OCI-LY1 (cell line): ENCODE measurements around the gene GPN1.

ENCODE experiments used
- H2AFZ ChIP-seq: fragments of 200-600 bp; sonication (generic), shearing (Covaris generic); 2 replicates; pipeline ENCODE4 v1.6.0; 2014; ENCODE audit warnings: antibody characterized with exemption, mild to moderate bottlenecking, low read length
- H3F3A ChIP-seq: fragments of 200-600 bp; sonication (generic), shearing (Covaris generic); 2 replicates; pipeline ENCODE4 v1.6.0; 2014; ENCODE audit warnings: mild to moderate bottlenecking, antibody characterized with exemption, low read length, moderate library complexity; ENCODE audit not compliant: insufficient read depth
- H3K27ac ChIP-seq: fragments of 200-600 bp; sonication (generic); 2 replicates; pipeline ENCODE4 v1.5.1; 2014; ENCODE audit warnings: low read length, mixed run types, mild to moderate bottlenecking, low read depth; ENCODE audit not compliant: poor library complexity, severe bottlenecking
- H3K27me3 ChIP-seq: fragments of 200-600 bp; sonication (generic); 2 replicates; pipeline ENCODE4 v1.6.0; 2014; ENCODE audit warnings: antibody characterized with exemption, mild to moderate bottlenecking, low read length, moderate library complexity; ENCODE audit not compliant: insufficient read depth
- H3K36me3 ChIP-seq: fragments of 200-600 bp; sonication (generic); 2 replicates; pipeline ENCODE4 v1.6.1; 2014; ENCODE audit warnings: mild to moderate bottlenecking, antibody characterized with exemption, low read length, moderate library complexity, mixed read lengths; ENCODE audit not compliant: insufficient read depth
- H3K4me1 ChIP-seq: fragments of 200-600 bp; sonication (generic); 2 replicates; pipeline ENCODE4 v1.5.1; 2014; ENCODE audit warnings: mild to moderate bottlenecking, low read length, moderate library complexity; ENCODE audit not compliant: insufficient read depth, severe bottlenecking
- H3K4me2 ChIP-seq: fragments of 200-600 bp; sonication (generic), shearing (Covaris generic); 2 replicates; pipeline ENCODE4 v1.6.1; 2014; ENCODE audit warnings: low read length
- H3K4me3 ChIP-seq: fragments of 200-600 bp; sonication (generic); 2 replicates; pipeline ENCODE4 v1.5.1; 2014; ENCODE audit warnings: low read length, low read depth, mild to moderate bottlenecking, mixed read lengths; ENCODE audit not compliant: poor library complexity, severe bottlenecking
- H3K79me2 ChIP-seq: fragments of 200-600 bp; shearing (Covaris generic); 2 replicates; pipeline ENCODE4 v1.6.1; 2016; ENCODE audit warnings: mixed run types, low read length, mixed read lengths; ENCODE audit not compliant: insufficient read depth
- H3K9ac ChIP-seq: fragments of 200-600 bp; sonication (generic), shearing (Covaris generic); 2 replicates; pipeline ENCODE4 v1.6.1; 2014; ENCODE audit warnings: mild to moderate bottlenecking, low read length, mixed read lengths
- H3K9me2 ChIP-seq: fragments of 200-600 bp; sonication (generic), shearing (Covaris generic); 2 replicates; pipeline ENCODE4 v1.6.1; 2014; ENCODE audit warnings: low read depth, mild to moderate bottlenecking, low read length, mixed read lengths
- H3K9me3 ChIP-seq: fragments of 200-600 bp; shearing (Covaris generic); 2 replicates; pipeline ENCODE4 v1.6.1; 2014; ENCODE audit warnings: low read length, mixed read lengths
- H4K20me1 ChIP-seq: fragments of 200-600 bp; sonication (generic), shearing (Covaris generic); 2 replicates; pipeline ENCODE4 v1.6.0; 2016; ENCODE audit warnings: mild to moderate bottlenecking, low read length; ENCODE audit not compliant: insufficient read depth
- CTCF ChIP-seq: fragments of 200-600 bp; sonication (generic), shearing (Covaris generic); IDR thresholded peaks from 2 replicates; pipeline ENCODE4 v1.5.1; 2017; ENCODE audit warnings: mild to moderate bottlenecking, antibody characterized with exemption, low read length, moderate library complexity, mixed read lengths
- EZH2 ChIP-seq: fragments of 200-600 bp; sonication (generic), shearing (Covaris generic); IDR thresholded peaks from 2 replicates; pipeline ENCODE4 v1.8.0; 2017; ENCODE audit warnings: borderline replicate concordance, mixed run types, mild to moderate bottlenecking, antibody characterized with exemption, low read length, moderate library complexity, mixed read lengths

The GPN1 gene

GRCh38 chr2:27582695-27583389 lies 46.0 kb upstream of the GPN1 start, which contains the start of gene ZNF512:
Gene ZNF512 (plus strand): TSS chr2:27583042. CDS start chr2:27583113, 71 bp downstream.
- H4K20me1 ChIP-seq = no peaks in the 10 kb centered on the region
- peaks cover 26% of the 10 kb centered on the region for H3K4me1 ChIP-seq
- H3K4me3 ChIP-seq = peak within 1 kb of the TSS; percentile 79
- no peaks in the 10 kb centered on the region for H3F3A ChIP-seq
- H3K4me2 ChIP-seq = peak within 1 kb of the TSS; percentile 86
- no peak for TF ChIP-seq CTCF
- H3K27ac ChIP-seq = peak within 1 kb of the TSS; percentile 19
- H3K9me3 ChIP-seq = peaks cover 5% of the 10 kb centered on the region; the same call in 1 of the 2 replicates
- peak within 1 kb of the TSS; percentile 95 for H2AFZ ChIP-seq
- H3K36me3 ChIP-seq = no peaks in the 10 kb centered on the region; the same call in 1 of the 2 replicates
- no peaks in the 10 kb centered on the region for H3K27me3 ChIP-seq
- no peaks in the 10 kb centered on the region for H3K9me2 ChIP-seq
- H3K9ac ChIP-seq = peak within 1 kb of the TSS; percentile 76
- H3K79me2 ChIP-seq = peaks cover 47% of the 10 kb centered on the region

- Histone ChIP-seq H3K4me1 (peaks cover 26% of the 10 kb centered on the region), H3K27me3 (no peaks in the 10 kb centered on the region), H2AFZ (no peak overlapping the region), H4K20me1 (no peaks in the 10 kb centered on the region), H3K27ac (peak overlapping the region; percentile 19), H3K9me3 (peaks cover 3% of the 10 kb centered on the region; the same call in 1 of the 2 replicates), H3K4me2 (peak overlapping the region; percentile 86), H3K79me2 (peaks cover 53% of the 10 kb centered on the region), H3K9me2 (no peaks in the 10 kb centered on the region), H3F3A (no peaks in the 10 kb centered on the region), H3K9ac (peak overlapping the region; percentile 76), H3K36me3 (no peaks in the 10 kb centered on the region; the same call in 1 of the 2 replicates), H3K4me3 (peak overlapping the region; percentile 79)
- TF ChIP-seq EZH2 (no peak), CTCF (no peak)
Observed at GRCh38 chr2:27583390-27583915, 45.4 kb upstream of the GPN1 start.

- TF ChIP-seq EZH2 = no peak
- peaks cover 64% of the 10 kb centered on the region for H3K79me2 ChIP-seq
- peak overlapping the region; percentile 79 for H3K4me3 ChIP-seq
- no peaks in the 10 kb centered on the region for H3K27me3 ChIP-seq
- no peak overlapping the region for H2AFZ ChIP-seq
- H3K4me2 ChIP-seq = peak overlapping the region; percentile 86
- H3K9ac ChIP-seq = peak overlapping the region; percentile 76; the same call in 1 of the 2 replicates
- H3K9me3 ChIP-seq = peaks cover 4% of the 10 kb centered on the region
- no peaks in the 10 kb centered on the region for H4K20me1 ChIP-seq
- H3K4me1 ChIP-seq = peaks cover 26% of the 10 kb centered on the region
- no peaks in the 10 kb centered on the region for H3K36me3 ChIP-seq
- no peak overlapping the region for H3K27ac ChIP-seq
- H3F3A ChIP-seq = no peaks in the 10 kb centered on the region
- no peaks in the 10 kb centered on the region for H3K9me2 ChIP-seq
Observed at GRCh38 chr2:27584597-27584996, 44.3 kb upstream of the GPN1 start.
